HEK293 (cell line): Measurements from ENCODE around the gene ATF6.

Source experiments
- CTCF ChIA-PET: fragments of 350-600 bp; formaldehyde crosslinking; extraction: SDS; loops from one replicate; lab custom pipeline; 2021; ENCODE audit warnings: antibody characterized with exemption; lab: Yijun Ruan, JAX
- POLR2A ChIA-PET: fragments of 300-600 bp; formaldehyde crosslinking; extraction: SDS; loops from one replicate; lab custom pipeline; 2020; ENCODE audit warnings: antibody characterized with exemption, inconsistent platforms; lab: Yijun Ruan, JAX
- H3K27ac ChIP-seq: fragments of 200-500 bp; sonication (Bioruptor generic); 2 replicates; pipeline ENCODE4 v1.5.1; 2014; ENCODE audit warnings: low read depth, low read length, control low read depth, inconsistent platforms; ENCODE audit errors: extremely low read depth
- H3K36me3 ChIP-seq, 2 experiments: fragments of 200-500 bp in 1 of 2; sonication (Bioruptor generic) in 1 of 2; 1 replicate in 1 of 2; 2 replicates in 1 of 2; pipeline ENCODE4 v1.5.1; 2014 to 2017; ENCODE audit warnings: inconsistent platforms in 2 of 2, low read length in 2 of 2; ENCODE audit not compliant: control insufficient read depth in 2 of 2, insufficient read depth in 1 of 2
- H3K4me1 ChIP-seq: fragments of 200-500 bp; sonication (Bioruptor generic); 2 replicates; pipeline ENCODE4 v1.5.1; 2014; ENCODE audit warnings: mild to moderate bottlenecking, low read length, inconsistent platforms; ENCODE audit not compliant: control insufficient read depth, insufficient read depth
- H3K4me3 ChIP-seq: 2 replicates; pipeline ENCODE4 v1.5.1; 2011; ENCODE audit warnings: low read depth, mild to moderate bottlenecking, control low read depth, low read length, moderate library complexity
- H3K9me3 ChIP-seq: fragments of 200-500 bp; sonication (Bioruptor generic); 2 replicates; pipeline ENCODE4 v1.5.1; 2014; ENCODE audit warnings: low read depth, low read length, inconsistent platforms; ENCODE audit not compliant: control insufficient read depth, insufficient read depth
- BCL6B ChIP-seq: fragments of 450-650 bp; formaldehyde crosslinking; IDR thresholded peaks from 2 replicates; pipeline ENCODE4 v1.5.1; 2017; ENCODE audit warnings: missing biosample characterization, missing genetic modification characterization
- HOXC10 ChIP-seq: sonication (generic); formaldehyde crosslinking; IDR thresholded peaks from 2 replicates; pipeline ENCODE4 v1.8.1; 2023; ENCODE audit warnings: mild to moderate bottlenecking, missing genetic modification reagents
- HOXD13 ChIP-seq: sonication (generic); formaldehyde crosslinking; IDR thresholded peaks from 2 replicates; pipeline ENCODE4 v1.8.0; 2022; ENCODE audit warnings: missing genetic modification reagents, borderline replicate concordance
- PRDM1 ChIP-seq: fragments of 450-650 bp; formaldehyde crosslinking; IDR thresholded peaks from 2 replicates; pipeline ENCODE4; 2016; ENCODE audit warnings: missing biosample characterization, missing genetic modification characterization
- SCRT2 ChIP-seq: fragments of 450-650 bp; formaldehyde crosslinking; IDR thresholded peaks from 2 replicates; pipeline ENCODE4 v1.5.1; 2016; ENCODE audit warnings: missing biosample characterization, missing genetic modification characterization
- SP7 ChIP-seq: fragments of 450-650 bp; formaldehyde crosslinking; IDR thresholded peaks from 2 replicates; pipeline ENCODE4 v1.5.1; 2016; ENCODE audit warnings: missing biosample characterization, missing genetic modification characterization
- ZFHX2 ChIP-seq: fragments of 450-650 bp; formaldehyde crosslinking; conservative IDR thresholded peaks from 2 replicates; pipeline ENCODE4 v1.5.1; 2016; ENCODE audit warnings: missing biosample characterization, missing genetic modification characterization
- ZFP41 ChIP-seq: fragments of 450-650 bp; formaldehyde crosslinking; IDR thresholded peaks from 2 replicates; pipeline ENCODE4 v1.5.1; 2016; ENCODE audit warnings: missing biosample characterization, missing genetic modification characterization, borderline replicate concordance
- ZNF274 ChIP-seq, 2 experiments: fragments of 200-500 bp in 1 of 2; fragments of 450-650 bp in 1 of 2; sonication (Bioruptor generic) in 1 of 2; formaldehyde crosslinking in 1 of 2; IDR thresholded peaks; 2 replicates each; pipeline versions ENCODE4 v1.5.1 to v1.6.1; 2014 to 2016; ENCODE audit warnings: borderline replicate concordance in 1 of 2, inconsistent platforms in 1 of 2, low read length in 1 of 2, missing biosample characterization in 1 of 2, missing genetic modification characterization in 1 of 2
- ZNF324 ChIP-seq: fragments of 450-650 bp; formaldehyde crosslinking; IDR thresholded peaks from 2 replicates; pipeline ENCODE4 v1.5.1; 2016; ENCODE audit warnings: missing biosample characterization, missing genetic modification characterization
- ZNF621 ChIP-seq: fragments of 450-650 bp; formaldehyde crosslinking; IDR thresholded peaks from 2 replicates; pipeline ENCODE4 v1.5.1; 2017; ENCODE audit warnings: missing biosample characterization, missing genetic modification characterization
- ZNF623 ChIP-seq: fragments of 450-650 bp; formaldehyde crosslinking; IDR thresholded peaks from 2 replicates; pipeline ENCODE4 v1.5.1; 2016; ENCODE audit warnings: missing biosample characterization, missing genetic modification characterization
- ZNF792 ChIP-seq: fragments of 450-650 bp; formaldehyde crosslinking; IDR thresholded peaks from 2 replicates; pipeline ENCODE4 v1.5.1; 2016; ENCODE audit warnings: missing biosample characterization, missing genetic modification characterization
- ZNF837 ChIP-seq: fragments of 450-650 bp; formaldehyde crosslinking; IDR thresholded peaks from 2 replicates; pipeline ENCODE4 v1.5.1; 2016; ENCODE audit warnings: missing biosample characterization, missing genetic modification characterization
- TF ChIP-seq, protein P1 (sequence below): fragments of 450-650 bp; formaldehyde crosslinking; conservative IDR thresholded peaks from 2 replicates; pipeline ENCODE4 v1.5.1; 2016; ENCODE audit warnings: low read depth, missing biosample characterization, missing genetic modification characterization
- TF ChIP-seq, protein P2 (sequence below): fragments of 450-650 bp; formaldehyde crosslinking; IDR thresholded peaks from 2 replicates; pipeline ENCODE4 v1.5.1; 2016; ENCODE audit warnings: missing biosample characterization, missing genetic modification characterization

Gene ATF6

GRCh38 chr1:161914595-161914994 is 148.5 kb downstream of the ATF6 start:
- ChIA-PET CTCF (no interaction called here), POLR2A (no interaction called here)
- TF ChIP-seq ZNF792 (tag by site-specific recombination) (no peak), BCL6B (peak; percentile 85), HOXC10 (no peak), PRDM1 (peak; percentile 65; the same call in 1 of the 2 replicates), ZNF621 (tag by site-specific recombination) (no peak), HOXD13 (CRISPR knock-in tag) (no peak)
- Histone ChIP-seq H3K9me3 (no peaks in the 10 kb centered on the region), H3K27ac (no peak overlapping the region), H3K4me3 (no peak overlapping the region), H3K4me1 (peaks cover 10% of the 10 kb centered on the region), H3K36me3 (peaks cover 0 to 5% of the 10 kb centered on the region in 2 experiments; a peak in 1 of 3 replicates)

DNA sequence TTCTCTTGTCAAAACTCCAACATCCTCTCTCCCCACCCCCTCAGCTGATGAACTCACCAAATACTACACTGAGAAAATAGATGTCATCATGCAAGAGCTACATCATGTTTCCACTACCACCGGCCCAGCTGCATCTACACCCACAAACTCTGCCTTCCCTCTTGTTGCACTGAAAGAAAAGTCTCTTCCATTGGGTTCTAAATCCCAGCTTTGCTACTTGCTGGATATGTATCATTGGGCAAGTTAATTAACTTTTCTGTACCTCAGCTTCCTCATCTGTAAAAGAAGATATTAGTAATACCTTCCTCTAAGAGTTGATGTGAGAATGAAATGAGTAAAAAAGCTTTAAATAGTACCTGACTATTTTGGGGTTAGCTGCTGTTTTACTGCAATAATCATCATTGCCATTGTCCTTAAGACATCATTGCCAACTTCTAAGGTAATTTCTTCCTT is 149.0 kb downstream of the ATF6 start:
- POLR2A ChIA-PET: no interaction called here
- Histone ChIP-seq H3K36me3 (peaks cover 0 to 5% of the 10 kb centered on the region in 2 experiments; a peak in 1 of 3 replicates), H3K4me1 (peaks cover 7% of the 10 kb centered on the region; the same call in 1 of the 2 replicates), H3K27ac (no peak overlapping the region), H3K4me3 (no peak overlapping the region), H3K9me3 (no peaks in the 10 kb centered on the region)
- TF ChIP-seq ZFP41 (tag by site-specific recombination) (no peak), ZFHX2 (tag by site-specific recombination) (peak; percentile 31)
- CTCF ChIA-PET: no interaction called here

DNA sequence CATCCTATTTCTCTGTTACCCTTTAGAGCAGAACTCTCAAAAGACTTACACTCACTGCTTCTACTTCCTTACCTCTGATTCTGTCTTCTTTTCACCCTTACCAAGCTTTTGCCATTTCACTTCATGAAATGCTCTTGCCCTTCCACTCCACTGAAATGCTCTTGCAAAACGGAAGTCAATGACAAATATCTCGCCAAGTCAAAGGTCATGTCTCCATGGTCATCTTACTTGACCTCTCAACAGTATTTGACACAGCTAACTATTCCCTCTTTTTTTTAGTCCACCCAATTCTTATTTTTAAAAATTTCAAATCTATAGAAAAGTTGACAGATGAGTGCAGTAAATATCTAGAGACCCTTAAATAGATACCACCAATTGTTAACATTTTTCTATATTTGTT is 149.9 kb downstream of the ATF6 start:
- CTCF ChIA-PET: no interaction called here
- no peaks in the 10 kb centered on the region for H3K9me3 ChIP-seq
- POLR2A ChIA-PET: no interaction called here
- no peak overlapping the region for H3K27ac ChIP-seq
- H3K4me1 ChIP-seq: no peaks in the 10 kb centered on the region
- TF ChIP-seq ZNF837 (tag by site-specific recombination): no peak
- no peak for TF ChIP-seq ZNF274 (IDR thresholded peaks at IDR 0.05; ENCODE audit: low read length)
- TF ChIP-seq ZNF274 (tag by site-specific recombination; IDR thresholded peaks at IDR 0.05; ENCODE audit: borderline replicate concordance): no peak
- TF ChIP-seq SCRT2: no peak
- no peak for TF ChIP-seq ZNF621 (tag by site-specific recombination)
- TF ChIP-seq SP7 (tag by site-specific recombination): no peak
- no peak for TF ChIP-seq ZNF623 (tag by site-specific recombination)
- TF ChIP-seq, protein P1, sequence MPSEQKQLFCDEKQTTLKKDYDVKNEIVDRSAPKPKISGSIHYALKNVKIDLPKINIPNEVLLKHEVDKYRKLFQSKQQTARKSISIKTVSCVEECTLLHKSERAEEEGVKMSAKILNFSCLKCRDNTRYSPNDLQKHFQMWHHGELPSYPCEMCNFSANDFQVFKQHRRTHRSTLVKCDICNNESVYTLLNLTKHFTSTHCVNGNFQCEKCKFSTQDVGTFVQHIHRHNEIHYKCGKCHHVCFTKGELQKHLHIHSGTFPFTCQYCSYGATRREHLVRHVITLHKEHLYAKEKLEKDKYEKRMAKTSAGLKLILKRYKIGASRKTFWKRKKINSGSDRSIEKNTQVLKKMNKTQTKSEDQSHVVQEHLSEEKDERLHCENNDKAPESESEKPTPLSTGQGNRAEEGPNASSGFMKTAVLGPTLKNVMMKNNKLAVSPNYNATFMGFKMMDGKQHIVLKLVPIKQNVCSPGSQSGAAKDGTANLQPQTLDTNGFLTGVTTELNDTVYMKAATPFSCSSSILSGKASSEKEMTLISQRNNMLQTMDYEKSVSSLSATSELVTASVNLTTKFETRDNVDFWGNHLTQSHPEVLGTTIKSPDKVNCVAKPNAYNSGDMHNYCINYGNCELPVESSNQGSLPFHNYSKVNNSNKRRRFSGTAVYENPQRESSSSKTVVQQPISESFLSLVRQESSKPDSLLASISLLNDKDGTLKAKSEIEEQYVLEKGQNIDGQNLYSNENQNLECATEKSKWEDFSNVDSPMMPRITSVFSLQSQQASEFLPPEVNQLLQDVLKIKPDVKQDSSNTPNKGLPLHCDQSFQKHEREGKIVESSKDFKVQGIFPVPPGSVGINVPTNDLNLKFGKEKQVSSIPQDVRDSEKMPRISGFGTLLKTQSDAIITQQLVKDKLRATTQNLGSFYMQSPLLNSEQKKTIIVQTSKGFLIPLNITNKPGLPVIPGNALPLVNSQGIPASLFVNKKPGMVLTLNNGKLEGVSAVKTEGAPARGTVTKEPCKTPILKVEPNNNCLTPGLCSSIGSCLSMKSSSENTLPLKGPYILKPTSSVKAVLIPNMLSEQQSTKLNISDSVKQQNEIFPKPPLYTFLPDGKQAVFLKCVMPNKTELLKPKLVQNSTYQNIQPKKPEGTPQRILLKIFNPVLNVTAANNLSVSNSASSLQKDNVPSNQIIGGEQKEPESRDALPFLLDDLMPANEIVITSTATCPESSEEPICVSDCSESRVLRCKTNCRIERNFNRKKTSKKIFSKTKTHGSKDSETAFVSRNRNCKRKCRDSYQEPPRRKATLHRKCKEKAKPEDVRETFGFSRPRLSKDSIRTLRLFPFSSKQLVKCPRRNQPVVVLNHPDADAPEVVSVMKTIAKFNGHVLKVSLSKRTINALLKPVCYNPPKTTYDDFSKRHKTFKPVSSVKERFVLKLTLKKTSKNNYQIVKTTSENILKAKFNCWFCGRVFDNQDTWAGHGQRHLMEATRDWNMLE (tag by site-specific recombination): no peak
- TF ChIP-seq ZNF324 (tag by site-specific recombination): no peak
- TF ChIP-seq, protein P2, sequence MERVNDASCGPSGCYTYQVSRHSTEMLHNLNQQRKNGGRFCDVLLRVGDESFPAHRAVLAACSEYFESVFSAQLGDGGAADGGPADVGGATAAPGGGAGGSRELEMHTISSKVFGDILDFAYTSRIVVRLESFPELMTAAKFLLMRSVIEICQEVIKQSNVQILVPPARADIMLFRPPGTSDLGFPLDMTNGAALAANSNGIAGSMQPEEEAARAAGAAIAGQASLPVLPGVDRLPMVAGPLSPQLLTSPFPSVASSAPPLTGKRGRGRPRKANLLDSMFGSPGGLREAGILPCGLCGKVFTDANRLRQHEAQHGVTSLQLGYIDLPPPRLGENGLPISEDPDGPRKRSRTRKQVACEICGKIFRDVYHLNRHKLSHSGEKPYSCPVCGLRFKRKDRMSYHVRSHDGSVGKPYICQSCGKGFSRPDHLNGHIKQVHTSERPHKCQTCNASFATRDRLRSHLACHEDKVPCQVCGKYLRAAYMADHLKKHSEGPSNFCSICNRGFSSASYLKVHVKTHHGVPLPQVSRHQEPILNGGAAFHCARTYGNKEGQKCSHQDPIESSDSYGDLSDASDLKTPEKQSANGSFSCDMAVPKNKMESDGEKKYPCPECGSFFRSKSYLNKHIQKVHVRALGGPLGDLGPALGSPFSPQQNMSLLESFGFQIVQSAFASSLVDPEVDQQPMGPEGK: no peak
- TF ChIP-seq, all 188 proteins: peak for 0
- Histone ChIP-seq H3K36me3 (peaks cover 0 to 5% of the 10 kb centered on the region in 2 experiments; a peak in 1 of 3 replicates), H3K4me3 (no peak overlapping the region)
